Stomach (tissue), 9 donors: ENCODE results near the gene MEGF9. TPM values are rescaled to one million over a fixed set of nuclear protein-coding genes. Genes with fewer than 3 reads are reported as not detected.
"Not testable (repeated sequence)": the region's sequence is repeated elsewhere in the genome, so short reads cannot be mapped to it uniquely, and the experiment has no call there.

Experiments used
- DNase-seq, 2 donors: peaks; one replicate each; pipeline versions ENCODE4 v3.0.0 to v3.0.0-alpha.2; 2013 to 2019
- H3K27ac ChIP-seq, 5 donors: fragments of 200-600 bp in 4 of 5; sonication (generic) in 4 of 5; one replicate each; pipeline ENCODE4 v1.5.1; 2013 to 2019; ENCODE audit warnings: mild to moderate bottlenecking in 1 of 5, moderate library complexity in 1 of 5
- H3K27me3 ChIP-seq, 3 donors: fragments of 200-600 bp; sonication (generic); one replicate each; pipeline ENCODE4 v1.5.1; 2017 to 2019; ENCODE audit warnings: mixed run types in 1 of 3
- H3K36me3 ChIP-seq, 4 donors: fragments of 200-600 bp; sonication (generic); 1 replicate in 3 of 4; 2 replicates in 1 of 4; pipeline ENCODE4 v1.5.1; 2016 to 2019
- H3K4me1 ChIP-seq, 4 donors: fragments of 200-600 bp; sonication (generic); one replicate each; pipeline ENCODE4 v1.5.1; 2016 to 2019
- H3K4me3 ChIP-seq, 4 donors: fragments of 200-600 bp; sonication (generic) in 3 of 4; one replicate each; pipeline ENCODE4 v1.5.1; 2016 to 2019; ENCODE audit warnings: mild to moderate bottlenecking in 1 of 4
- H3K9me3 ChIP-seq, 4 donors: fragments of 200-600 bp; sonication (generic); one replicate each; pipeline ENCODE4 v1.5.1; 2016 to 2019
- EP300 ChIP-seq: sonication (generic); formaldehyde crosslinking; IDR thresholded peaks from one replicate; pipeline ENCODE4 v1.6.1; 2017; ENCODE audit warnings: antibody characterized with exemption
- POLR2A ChIP-seq, 4 donors: fragments of 450-650 bp; IDR thresholded peaks; one replicate each; pipeline ENCODE4 v1.6.1; 2016; ENCODE audit warnings: antibody characterized with exemption in 4 of 4, control low read depth in 2 of 4, mild to moderate bottlenecking in 1 of 4, moderate library complexity in 1 of 4
- POLR2AphosphoS5 ChIP-seq, 3 donors: sonication (generic); formaldehyde crosslinking; IDR thresholded peaks; one replicate each; pipeline ENCODE4 v1.6.1; 2016; ENCODE audit warnings: antibody characterized with exemption in 3 of 3
- WGBS, 5 donors: extraction: QIAGEN DNeasy Blood & Tissue Kit in 3 of 5; methylation state at CpG; one replicate each; pipeline versions ENCODE4 v1.1.5 to v1.1.7; 2013 to 2018; 5-methylcytosine and 5-hydroxymethylcytosine counted together
- intact Hi-C: fragments of 100-400 bp; cut with DNase I; formaldehyde crosslinking; loops from one replicate; pipeline ENCODE4 v1.15.1; 2023; ENCODE audit warnings: low total_unique reads
- polyA plus RNA-seq, 3 donors: library from polyadenylated mRNA; stranded (reverse); fragments of 200-250 nt; gene quantifications; one replicate each; pipeline ENCODE4 v1.2.3, GENCODE V29; 2013
- total RNA-seq, 5 donors: library from RNA; depleted of rRNA; stranded (reverse); fragments of >200 nt; gene quantifications; one replicate each; pipeline versions ENCODE4 v1.1.0 to v1.2.3, GENCODE V29; 2014 to 2016
- TF ChIP-seq, protein P1 (sequence below), 7 experiments: fragments of 450-650 bp in 4 of 7; fragments of 200-600 bp in 3 of 7; sonication (generic) in 3 of 7; IDR thresholded peaks; one replicate each; pipeline ENCODE4 v1.5.1; 2016 to 2019; ENCODE audit warnings: antibody characterized with exemption in 7 of 7, control low read depth in 2 of 7, mild to moderate bottlenecking in 1 of 7
- donor health status: healthy with polysubstance abuse.
- donor health status: Bipolar disorder and iron deficiency.
- donor health status: healthy.

The MEGF9 gene
- total and polyA plus RNA-seq, 8 donors = 3.5 to 26.8 (median 8.1) TPM

DNA sequence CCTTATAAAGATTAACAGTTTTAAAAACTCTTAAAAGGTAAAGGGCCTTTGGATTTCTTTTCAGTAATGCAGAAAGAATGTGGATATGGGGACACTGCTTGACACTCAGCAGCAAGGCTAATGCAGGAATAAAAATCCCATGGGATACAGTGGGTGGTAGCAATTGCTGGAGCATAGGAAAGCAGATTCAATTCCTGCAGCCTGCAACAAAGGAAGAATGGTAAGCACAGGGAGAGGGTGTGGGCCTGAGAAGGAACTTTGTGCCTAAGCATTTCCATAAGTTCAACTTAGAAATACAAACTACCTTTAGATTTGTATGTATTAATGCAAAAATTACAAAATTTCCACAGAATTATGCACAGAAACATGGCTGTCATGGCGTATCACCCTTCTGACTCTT, 68.5 kb downstream of the MEGF9 start:
- H3K36me3 ChIP-seq = no peaks in the 10 kb centered on the region
- intact Hi-C loops = no loop called here
- H3K4me1 ChIP-seq = peaks cover 0 to 25% (median 11%) of the 10 kb centered on the region in 4 donors
- DNase-seq = no peak
- TF ChIP-seq POLR2A (IDR thresholded peaks at IDR 0.05) = no peak
- TF ChIP-seq, protein P1, sequence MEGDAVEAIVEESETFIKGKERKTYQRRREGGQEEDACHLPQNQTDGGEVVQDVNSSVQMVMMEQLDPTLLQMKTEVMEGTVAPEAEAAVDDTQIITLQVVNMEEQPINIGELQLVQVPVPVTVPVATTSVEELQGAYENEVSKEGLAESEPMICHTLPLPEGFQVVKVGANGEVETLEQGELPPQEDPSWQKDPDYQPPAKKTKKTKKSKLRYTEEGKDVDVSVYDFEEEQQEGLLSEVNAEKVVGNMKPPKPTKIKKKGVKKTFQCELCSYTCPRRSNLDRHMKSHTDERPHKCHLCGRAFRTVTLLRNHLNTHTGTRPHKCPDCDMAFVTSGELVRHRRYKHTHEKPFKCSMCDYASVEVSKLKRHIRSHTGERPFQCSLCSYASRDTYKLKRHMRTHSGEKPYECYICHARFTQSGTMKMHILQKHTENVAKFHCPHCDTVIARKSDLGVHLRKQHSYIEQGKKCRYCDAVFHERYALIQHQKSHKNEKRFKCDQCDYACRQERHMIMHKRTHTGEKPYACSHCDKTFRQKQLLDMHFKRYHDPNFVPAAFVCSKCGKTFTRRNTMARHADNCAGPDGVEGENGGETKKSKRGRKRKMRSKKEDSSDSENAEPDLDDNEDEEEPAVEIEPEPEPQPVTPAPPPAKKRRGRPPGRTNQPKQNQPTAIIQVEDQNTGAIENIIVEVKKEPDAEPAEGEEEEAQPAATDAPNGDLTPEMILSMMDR (IDR thresholded peaks at IDR 0.05) = no peak
- no peak for TF ChIP-seq EP300
- no peak for TF ChIP-seq POLR2AphosphoS5 (IDR thresholded peaks at IDR 0.05)
- H3K27ac ChIP-seq = no peak overlapping the region
- no peaks in the 10 kb centered on the region for H3K27me3 ChIP-seq
- 86 to 95% (median 90%) methylated on average over 1 of the region's 1 CpG for WGBS, 5 donors
- no peak overlapping the region for H3K4me3 ChIP-seq
- no peaks in the 10 kb centered on the region for H3K9me3 ChIP-seq

DNA sequence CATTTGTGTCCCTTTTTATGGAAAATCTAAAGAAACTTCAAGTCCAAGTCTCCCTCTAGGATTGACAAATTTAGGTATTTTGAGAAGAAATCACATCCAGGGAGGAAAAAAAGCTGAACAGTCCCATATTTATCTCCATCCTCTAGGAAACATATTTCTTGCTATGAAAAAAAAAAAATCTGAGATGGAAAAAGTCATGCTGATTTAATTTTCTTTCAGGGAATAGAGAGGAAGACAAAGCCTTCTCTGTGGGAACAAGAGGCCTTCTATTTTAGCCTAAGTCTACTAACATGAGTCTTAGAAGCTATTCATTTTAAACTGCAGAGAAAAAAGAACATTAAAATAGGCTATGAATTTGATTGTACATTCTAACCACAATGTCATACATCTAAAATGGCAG, 71.2 kb downstream of the MEGF9 start:
- TF ChIP-seq, protein P1 (IDR thresholded peaks at IDR 0.05) = no peak
- TF ChIP-seq POLR2A (IDR thresholded peaks at IDR 0.05) (no peak), POLR2AphosphoS5 (IDR thresholded peaks at IDR 0.05) (no peak), EP300 (no peak)
- no peak overlapping the region for H3K4me3 ChIP-seq
- intact Hi-C loops = no loop called here

DNA sequence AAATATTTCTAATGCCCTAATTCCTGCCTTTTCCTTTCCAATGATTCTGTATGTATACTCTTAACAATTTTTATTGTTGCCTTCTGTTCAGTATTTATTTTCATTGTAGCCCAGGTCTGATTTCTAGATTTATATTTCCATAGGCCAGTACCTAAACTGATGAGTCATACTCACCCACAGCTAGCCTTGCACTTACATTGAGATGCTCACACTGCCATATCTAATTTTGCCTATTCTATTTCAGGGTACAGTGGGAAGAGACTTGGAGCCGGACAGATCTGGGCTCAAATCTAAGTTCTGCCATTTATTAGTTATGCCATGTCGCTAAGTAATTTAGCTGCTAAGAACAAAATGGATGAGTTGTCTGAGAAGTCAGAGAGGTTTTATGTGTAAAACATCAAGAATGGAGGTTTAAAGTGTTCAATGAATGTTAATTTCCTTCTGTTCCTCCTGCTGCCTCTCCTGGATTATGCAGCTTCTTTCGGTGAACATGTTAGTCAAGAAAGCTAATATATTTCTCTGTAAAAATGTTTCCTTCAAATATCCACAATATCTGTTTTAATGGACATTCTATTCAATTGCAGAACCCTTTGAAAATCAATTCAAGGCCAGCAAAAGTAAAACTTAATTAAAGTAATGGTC, 72.0 kb downstream of the MEGF9 start:
- H3K27ac ChIP-seq = no peak overlapping the region
- 90 to 98% (median 95%) methylated on average over 3 of the region's 3 CpGs for whole genome bisulfite sequencing, 5 donors
- H3K9me3 ChIP-seq = no peaks in the 10 kb centered on the region
- no peak for DNase-seq
- no peaks in the 10 kb centered on the region for H3K36me3 ChIP-seq
- H3K27me3 ChIP-seq = no peaks in the 10 kb centered on the region
- H3K4me1 ChIP-seq = peaks cover 0 to 25% (median 10%) of the 10 kb centered on the region in 4 donors
- intact Hi-C loops = no loop called here
- H3K4me3 ChIP-seq = no peak overlapping the region
- TF ChIP-seq EP300 (no peak), POLR2A (IDR thresholded peaks at IDR 0.05) (no peak), POLR2AphosphoS5 (IDR thresholded peaks at IDR 0.05) (no peak)
- TF ChIP-seq, protein P1 (IDR thresholded peaks at IDR 0.05) = no peak

More for the DNA sequence above, 71.2 kb downstream of the MEGF9 start:
- no peaks in the 10 kb centered on the region for H3K9me3 ChIP-seq
- H3K27ac ChIP-seq = no peak overlapping the region
- no peaks in the 10 kb centered on the region for H3K27me3 ChIP-seq
- DNase-seq = peak in 1 of 2 donors; percentile 17
- peaks cover 0 to 32% (median 11%) of the 10 kb centered on the region in 4 donors for H3K4me1 ChIP-seq
- no peaks in the 10 kb centered on the region for H3K36me3 ChIP-seq

DNA sequence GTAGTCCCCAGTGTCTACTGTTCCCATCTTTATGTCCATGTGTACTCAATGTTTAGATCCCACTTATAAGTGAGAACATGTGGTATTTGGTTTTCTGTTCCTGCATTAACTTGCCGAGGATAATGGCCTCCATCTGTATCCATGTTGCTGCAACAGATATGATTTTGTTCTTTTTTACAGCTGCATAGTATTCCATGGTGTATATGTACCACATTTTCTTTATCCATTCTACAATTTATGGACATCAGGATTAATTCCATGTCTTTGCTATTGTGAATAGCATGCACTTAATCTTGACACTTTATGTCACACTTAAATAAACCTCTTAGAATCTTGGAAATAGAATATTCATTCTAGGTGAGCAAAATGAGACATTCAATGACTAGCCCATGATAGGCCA, 73.4 kb downstream of the MEGF9 start:
- 94 to 100% (median 100%) methylated on average over 1 of the region's 1 CpG for WGBS, 5 donors
- DNase-seq, H3K4me3 ChIP-seq, H3K27me3 ChIP-seq, H3K36me3 ChIP-seq, intact Hi-C loops, H3K27ac ChIP-seq, H3K9me3 ChIP-seq: not testable (repeated sequence)
- peaks cover 0 to 11% (median 3%) of the 10 kb centered on the region in 4 donors for H3K4me1 ChIP-seq

DNA sequence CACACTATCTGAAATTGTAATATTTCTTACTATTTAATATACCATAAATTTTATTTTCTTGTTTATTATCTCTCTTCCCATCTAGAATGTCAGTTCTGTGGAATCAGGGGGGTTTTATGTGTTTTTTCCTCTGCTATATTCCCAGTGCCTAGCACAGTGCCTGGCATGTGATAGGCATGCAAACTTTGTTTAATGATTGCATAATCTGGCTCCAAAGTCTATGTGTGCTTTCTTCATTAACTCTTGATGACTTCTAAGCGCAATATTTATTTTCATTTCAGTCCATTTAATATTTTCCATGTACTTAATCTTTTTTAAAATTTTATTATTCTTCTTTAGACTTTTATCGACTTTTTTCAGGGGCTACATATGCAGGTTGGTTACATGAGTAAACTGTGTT, 73.9 kb downstream of the MEGF9 start:
- TF ChIP-seq POLR2AphosphoS5 (IDR thresholded peaks at IDR 0.05) (no peak), EP300 (no peak), POLR2A (IDR thresholded peaks at IDR 0.05) (no peak)
- TF ChIP-seq, protein P1 (IDR thresholded peaks at IDR 0.05) = no peak
- no peaks in the 10 kb centered on the region for H3K36me3 ChIP-seq
- peaks cover 0 to 7% (median under 1%) of the 10 kb centered on the region in 4 donors for H3K4me1 ChIP-seq
- 91 to 98% (median 92%) methylated on average over 2 of the region's 2 CpGs for WGBS, 5 donors
- no peak overlapping the region for H3K4me3 ChIP-seq
- no peak for DNase-seq
- intact Hi-C loops = no loop called here
- no peak overlapping the region for H3K27ac ChIP-seq
- no peaks in the 10 kb centered on the region for H3K27me3 ChIP-seq
- H3K9me3 ChIP-seq = peaks cover 0 to 2% (median 0%) of the 10 kb centered on the region in 4 donors
